HEK293 (cell line): ENCODE results near the gene VAMP8.

Experiments
- ZNF10 ChIP-seq: fragments of 450-650 bp; formaldehyde crosslinking; IDR thresholded peaks from 2 replicates; pipeline ENCODE4 v1.5.1; 2017; ENCODE audit warnings: missing biosample characterization, missing genetic modification characterization
- ZNF114 ChIP-seq: fragments of 450-650 bp; formaldehyde crosslinking; IDR thresholded peaks from 2 replicates; pipeline ENCODE4 v1.5.0; 2017; ENCODE audit warnings: missing biosample characterization, missing genetic modification characterization
- ZNF175 ChIP-seq: fragments of 450-650 bp; formaldehyde crosslinking; IDR thresholded peaks from 2 replicates; pipeline ENCODE4 v1.5.1; 2016; ENCODE audit warnings: missing biosample characterization, missing genetic modification characterization
- ZNF560 ChIP-seq: fragments of 450-650 bp; formaldehyde crosslinking; IDR thresholded peaks from 2 replicates; pipeline ENCODE4 v1.5.1; 2017; ENCODE audit warnings: missing biosample characterization, missing genetic modification characterization, borderline replicate concordance
- TF ChIP-seq, protein P1 (sequence below): fragments of 450-650 bp; formaldehyde crosslinking; IDR thresholded peaks from 2 replicates; pipeline ENCODE4 v1.5.1; 2016; ENCODE audit warnings: missing biosample characterization, missing genetic modification characterization
- TF ChIP-seq, protein P2 (sequence below): fragments of 450-650 bp; formaldehyde crosslinking; IDR thresholded peaks from 2 replicates; pipeline ENCODE4 v1.5.1; 2016; ENCODE audit warnings: missing biosample characterization, missing genetic modification characterization
- TF ChIP-seq, protein P3 (sequence below): sonication (generic); formaldehyde crosslinking; IDR thresholded peaks from 2 replicates; pipeline ENCODE4 v1.8.1; 2022; ENCODE audit warnings: mild to moderate bottlenecking, moderate library complexity, missing genetic modification reagents

DNA sequence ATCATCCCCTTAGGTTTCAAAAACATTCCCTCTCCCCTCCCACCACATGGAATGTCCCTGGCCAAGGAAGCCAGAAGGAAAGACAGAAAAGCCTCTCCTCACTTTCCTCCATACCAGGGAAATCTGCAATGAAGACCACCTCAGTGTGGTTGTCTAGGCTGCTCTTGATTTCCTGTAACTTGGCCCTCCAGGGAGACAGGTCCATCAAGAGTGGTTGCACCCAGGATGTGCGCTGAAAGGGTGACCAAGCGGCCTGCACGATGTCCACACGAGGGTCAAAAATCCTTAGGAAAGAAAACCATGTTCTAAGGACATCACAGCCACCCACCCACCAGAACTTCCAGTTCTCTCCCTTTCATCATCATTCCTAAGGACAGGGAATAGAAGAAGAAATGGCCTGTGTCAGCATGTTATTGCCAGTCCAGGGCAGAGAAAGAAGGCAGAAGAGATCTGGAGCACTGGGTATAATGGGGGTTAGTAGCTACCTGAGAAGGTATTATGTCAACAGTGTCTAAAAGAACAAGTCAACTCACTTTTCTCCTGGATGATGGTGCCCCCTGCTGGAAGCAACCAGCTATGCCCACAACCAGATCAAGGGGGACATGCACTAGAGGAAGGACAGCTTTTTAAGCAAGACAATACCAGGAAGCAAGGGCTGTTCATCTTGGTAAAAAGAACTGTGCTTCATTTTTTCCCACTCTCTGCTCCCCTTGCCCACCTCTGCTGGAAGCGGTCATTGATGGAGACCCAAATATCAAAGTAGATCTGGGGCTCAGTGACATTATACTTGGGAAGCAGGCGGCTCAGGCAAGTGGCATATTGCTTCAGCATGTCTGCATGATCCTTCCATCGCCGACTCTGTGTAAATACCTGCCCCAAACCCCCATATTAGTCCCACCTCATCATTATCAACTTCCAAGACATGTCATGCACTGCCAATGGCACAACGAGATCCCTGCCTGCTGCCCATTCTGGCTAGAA lies 25.4 kb upstream of the VAMP8 start:
- TF ChIP-seq, protein P1, sequence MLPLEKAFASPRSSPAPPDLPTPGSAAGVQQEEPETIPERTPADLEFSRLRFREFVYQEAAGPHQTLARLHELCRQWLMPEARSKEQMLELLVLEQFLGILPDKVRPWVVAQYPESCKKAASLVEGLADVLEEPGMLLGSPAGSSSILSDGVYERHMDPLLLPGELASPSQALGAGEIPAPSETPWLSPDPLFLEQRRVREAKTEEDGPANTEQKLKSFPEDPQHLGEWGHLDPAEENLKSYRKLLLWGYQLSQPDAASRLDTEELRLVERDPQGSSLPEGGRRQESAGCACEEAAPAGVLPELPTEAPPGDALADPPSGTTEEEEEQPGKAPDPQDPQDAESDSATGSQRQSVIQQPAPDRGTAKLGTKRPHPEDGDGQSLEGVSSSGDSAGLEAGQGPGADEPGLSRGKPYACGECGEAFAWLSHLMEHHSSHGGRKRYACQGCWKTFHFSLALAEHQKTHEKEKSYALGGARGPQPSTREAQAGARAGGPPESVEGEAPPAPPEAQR (tag by site-specific recombination): no peak
- TF ChIP-seq, protein P2, sequence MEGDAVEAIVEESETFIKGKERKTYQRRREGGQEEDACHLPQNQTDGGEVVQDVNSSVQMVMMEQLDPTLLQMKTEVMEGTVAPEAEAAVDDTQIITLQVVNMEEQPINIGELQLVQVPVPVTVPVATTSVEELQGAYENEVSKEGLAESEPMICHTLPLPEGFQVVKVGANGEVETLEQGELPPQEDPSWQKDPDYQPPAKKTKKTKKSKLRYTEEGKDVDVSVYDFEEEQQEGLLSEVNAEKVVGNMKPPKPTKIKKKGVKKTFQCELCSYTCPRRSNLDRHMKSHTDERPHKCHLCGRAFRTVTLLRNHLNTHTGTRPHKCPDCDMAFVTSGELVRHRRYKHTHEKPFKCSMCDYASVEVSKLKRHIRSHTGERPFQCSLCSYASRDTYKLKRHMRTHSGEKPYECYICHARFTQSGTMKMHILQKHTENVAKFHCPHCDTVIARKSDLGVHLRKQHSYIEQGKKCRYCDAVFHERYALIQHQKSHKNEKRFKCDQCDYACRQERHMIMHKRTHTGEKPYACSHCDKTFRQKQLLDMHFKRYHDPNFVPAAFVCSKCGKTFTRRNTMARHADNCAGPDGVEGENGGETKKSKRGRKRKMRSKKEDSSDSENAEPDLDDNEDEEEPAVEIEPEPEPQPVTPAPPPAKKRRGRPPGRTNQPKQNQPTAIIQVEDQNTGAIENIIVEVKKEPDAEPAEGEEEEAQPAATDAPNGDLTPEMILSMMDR (tag by site-specific recombination): peak; percentile 69
- no peak for TF ChIP-seq ZNF114 (tag by site-specific recombination)
- TF ChIP-seq ZNF560 (tag by site-specific recombination): no peak
- no peak for TF ChIP-seq ZNF175
- TF ChIP-seq, protein P3, sequence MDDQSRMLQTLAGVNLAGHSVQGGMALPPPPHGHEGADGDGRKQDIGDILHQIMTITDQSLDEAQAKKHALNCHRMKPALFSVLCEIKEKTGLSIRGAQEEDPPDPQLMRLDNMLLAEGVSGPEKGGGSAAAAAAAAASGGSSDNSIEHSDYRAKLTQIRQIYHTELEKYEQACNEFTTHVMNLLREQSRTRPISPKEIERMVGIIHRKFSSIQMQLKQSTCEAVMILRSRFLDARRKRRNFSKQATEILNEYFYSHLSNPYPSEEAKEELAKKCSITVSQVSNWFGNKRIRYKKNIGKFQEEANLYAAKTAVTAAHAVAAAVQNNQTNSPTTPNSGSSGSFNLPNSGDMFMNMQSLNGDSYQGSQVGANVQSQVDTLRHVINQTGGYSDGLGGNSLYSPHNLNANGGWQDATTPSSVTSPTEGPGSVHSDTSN (CRISPR knock-in tag): no peak
- TF ChIP-seq ZNF10: no peak
